Right forelimb (tissue), 1 donor: ENCODE results near the gene SBF2.

Source experiments
- DNase-seq: peaks from one replicate; pipeline ENCODE4 v3.0.0-alpha.2; 2018

SBF2 gene

DNA sequence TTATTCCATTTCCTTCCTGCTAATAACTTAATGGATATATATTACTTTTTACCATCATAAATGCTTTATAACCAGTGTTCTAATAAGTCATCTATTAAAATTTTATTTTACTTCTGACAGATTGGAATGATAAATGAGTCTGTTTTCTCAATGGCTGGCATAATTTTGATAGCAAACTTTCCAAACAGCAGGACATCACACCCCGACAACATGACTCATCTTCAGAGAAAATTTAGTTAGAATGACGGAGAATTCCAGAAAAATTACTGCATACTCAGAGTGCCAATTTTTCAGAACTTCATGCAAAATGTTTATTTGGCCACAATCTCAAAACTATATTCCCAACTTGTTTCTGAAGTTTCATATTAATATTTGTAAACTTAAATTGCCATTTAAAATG, 455.8 kb downstream of the SBF2 start:
- no peak for DNase-seq

DNA sequence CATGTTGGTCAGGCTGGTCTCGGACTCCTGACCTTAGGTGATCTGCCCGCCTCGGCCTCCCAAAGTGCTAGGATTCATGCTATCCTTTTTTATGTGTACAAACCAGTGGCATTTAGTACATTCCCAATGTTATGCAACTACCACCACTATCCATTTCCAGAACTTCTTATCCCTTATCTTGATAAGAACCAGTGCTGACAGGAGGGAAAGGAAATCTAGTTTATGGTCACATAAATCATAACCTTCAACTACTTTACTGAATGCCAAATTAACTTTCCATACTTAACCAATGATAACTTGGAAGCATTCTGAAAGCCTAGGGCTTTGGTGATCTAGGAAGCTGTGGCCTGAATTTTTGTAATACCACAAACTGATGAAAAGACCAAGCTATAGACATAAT, 459.7 kb downstream of the SBF2 start:
- no peak for DNase-seq

DNA sequence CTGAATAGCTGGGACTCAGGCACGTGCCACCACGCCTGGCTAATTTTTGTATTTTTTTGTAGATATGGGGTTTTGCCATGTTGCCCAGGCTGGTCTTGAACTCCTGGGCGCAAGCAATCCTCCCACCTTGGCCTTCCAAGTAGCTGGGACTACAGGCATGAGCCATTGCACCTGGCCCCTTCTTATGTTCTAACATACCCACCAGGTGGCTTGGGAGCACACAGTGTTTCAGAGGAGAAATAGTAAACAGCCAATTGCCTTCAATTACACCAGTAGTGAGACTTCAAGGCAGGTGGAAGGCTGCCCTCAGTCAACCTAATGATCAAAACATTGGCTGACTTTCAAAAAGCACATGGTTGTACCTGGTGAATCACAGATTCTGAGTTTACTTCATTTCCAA, 462.9 kb downstream of the SBF2 start:
- DNase-seq, result no peak

DNA sequence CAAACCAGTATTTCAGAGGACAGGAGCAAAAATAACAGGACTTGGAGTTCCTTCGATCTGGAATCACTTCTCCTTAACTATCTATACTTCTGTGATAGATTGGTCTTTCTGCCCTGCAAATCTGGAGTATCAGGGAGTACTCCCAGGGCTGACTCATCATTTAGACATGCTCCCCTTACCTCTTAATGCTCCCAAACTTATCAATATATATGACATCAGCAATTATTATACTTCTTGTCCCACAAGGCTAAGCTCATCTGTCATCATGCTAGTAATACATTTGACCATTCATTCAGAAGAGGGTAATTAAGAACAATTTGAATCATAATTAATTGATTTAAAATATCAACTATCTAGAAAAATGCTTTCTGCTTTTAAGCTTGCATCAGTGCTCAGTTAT, 466.3 kb downstream of the SBF2 start:
- no peak for DNase-seq

DNA sequence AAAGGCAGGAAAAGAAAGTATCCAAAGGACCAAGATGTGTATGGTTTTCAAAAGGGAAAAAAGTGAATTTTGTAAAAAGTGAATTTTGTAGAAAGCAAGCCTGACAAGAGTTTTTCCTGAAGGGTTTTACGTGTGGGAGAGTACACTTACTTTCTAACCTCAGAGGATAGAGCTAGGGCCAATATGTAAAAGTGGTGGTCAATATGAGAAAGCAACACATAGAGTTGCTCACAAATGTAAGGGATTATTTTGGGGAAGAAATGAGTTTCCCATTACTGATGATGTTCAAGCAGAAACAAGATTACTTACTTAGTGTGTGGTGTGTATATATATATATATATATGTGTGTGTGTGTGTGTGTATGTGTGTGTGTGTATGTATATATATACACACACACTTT, 467.6 kb downstream of the SBF2 start:
- DNase-seq, result no peak

DNA sequence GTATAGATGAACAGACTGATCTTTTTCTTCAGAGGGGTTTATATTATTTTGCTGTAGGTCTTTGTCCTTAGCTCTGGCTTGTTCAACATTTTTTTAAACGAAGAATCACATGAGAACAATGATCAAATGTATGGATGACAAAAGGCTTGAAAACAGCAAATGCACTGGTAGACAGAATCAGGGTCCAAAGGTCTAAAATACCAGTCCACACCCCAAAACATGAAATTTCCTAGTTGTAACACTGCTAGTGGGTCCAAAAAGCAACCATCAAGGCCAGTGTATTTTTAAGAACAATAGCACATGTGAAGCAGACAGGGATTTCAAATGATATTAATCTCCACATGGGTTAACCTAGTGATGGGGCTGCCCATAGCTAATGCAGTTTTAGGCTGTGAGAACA, 468.1 kb downstream of the SBF2 start:
- no peak for DNase-seq

DNA sequence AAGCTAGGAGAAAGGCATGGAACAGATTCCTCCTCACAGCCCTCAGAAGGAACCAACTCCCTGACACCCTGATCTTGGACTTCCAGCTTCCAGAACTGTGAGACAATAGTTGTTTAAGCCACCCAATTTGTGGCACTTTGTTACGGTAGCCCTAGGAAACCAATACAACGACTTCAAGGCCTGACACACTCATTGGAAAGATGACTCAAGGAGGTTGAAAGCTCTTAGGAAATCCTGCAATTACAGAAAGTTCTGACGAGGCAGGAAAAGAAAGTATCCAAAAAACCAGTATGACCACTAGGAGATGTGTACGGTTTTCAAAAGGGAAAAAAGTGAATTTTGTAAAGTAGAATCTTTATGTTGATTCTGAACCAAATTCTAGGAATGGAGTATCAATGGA, 468.7 kb downstream of the SBF2 start:
- DNase-seq, result no peak

DNA sequence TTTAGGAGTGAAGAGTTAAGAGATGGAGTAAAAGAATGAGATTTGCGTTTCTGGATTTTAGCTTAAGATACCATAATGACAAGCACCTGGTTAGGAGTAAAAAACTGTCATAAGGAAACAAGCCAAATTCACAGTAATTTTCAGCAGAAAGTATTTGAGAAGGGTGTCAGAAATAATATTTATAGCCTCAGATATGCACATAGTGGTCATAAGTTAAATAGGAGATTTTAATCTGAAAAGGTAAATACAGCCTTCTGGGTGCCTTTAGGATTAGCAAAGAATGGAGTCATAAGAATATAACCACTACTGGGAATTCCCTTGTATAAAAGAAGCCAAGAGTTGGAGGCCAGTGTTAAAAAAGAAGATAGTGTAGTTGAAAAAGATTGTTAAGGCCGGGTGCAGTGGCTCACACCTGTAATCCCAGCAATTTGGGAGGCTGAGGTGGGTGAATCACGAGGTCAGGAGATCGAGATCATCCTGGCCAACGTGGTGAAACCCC, 470.1 kb downstream of the SBF2 start:
- no peak for DNase-seq

DNA sequence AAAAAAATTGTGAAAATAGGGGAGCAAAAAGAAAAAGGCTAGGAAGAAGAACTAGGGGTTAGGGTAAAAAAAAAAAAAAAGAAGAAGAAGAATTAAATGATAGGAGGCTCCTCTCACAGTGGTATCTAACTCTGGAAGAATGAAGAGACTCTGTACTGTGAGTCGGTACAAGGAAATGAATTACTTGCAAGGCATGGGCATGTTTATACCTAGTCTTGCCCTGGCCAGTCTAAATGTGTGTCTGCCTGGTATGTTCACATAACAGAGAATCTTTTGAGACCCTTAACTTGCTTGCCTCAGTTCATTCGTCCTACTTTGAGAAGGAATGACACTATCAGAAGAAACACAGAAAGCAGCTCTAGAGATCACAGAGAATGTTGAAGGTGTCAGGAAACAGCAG, 470.6 kb downstream of the SBF2 start:
- no peak for DNase-seq

DNA sequence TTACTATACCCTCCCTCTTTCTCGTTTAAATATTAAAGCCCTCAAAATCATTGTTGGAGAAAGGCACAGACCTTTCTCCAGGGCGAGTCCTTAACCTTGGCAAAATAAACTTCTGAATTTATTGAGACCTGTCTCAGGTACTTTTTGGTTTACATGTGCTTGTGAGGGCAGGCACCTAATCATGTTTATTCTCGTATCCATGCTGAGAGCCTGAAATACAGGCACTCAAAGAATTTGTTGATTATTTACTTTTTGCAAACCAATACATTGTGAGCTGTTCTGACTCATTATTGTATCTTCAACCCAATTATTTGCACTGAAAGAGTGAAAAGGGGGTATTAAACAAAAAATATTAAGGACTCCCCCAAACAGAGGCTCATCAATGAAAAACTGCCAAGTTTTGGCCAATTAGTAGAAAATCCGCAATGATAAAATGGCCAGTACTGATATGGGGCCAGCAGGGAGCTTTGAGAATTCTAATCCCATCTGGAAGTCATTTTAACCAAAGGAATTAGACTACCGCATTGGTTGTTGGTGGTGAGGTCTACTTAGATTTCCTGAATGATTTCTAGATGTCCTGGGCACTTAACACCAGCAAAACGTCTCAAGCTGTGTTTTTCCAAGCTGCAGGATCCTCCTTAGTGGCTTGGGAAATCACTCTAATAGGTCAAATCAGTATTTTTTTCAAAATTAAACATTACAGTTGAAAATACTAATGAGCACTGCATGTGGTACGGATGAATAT, 472.8 kb downstream of the SBF2 start:
- no peak for DNase-seq

DNA sequence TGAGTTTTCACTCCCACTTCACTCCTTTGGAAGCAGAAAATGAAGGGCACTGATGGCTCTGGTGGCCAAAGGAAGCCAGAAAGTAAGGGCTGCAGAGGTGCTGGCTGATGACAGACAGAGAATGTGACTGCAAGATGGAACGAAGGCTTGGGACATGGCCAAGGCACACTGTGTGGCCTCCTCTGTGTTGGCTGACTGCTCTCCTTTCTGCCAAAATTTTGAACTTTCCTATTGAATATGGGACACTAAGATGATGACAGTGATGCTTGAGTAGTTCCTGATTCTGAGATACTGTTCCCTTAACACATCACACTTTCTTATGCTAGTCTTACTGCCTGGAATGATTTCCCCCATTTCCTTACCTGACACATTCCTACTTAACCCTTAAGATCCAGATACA, 473.8 kb downstream of the SBF2 start:
- no peak for DNase-seq

DNA sequence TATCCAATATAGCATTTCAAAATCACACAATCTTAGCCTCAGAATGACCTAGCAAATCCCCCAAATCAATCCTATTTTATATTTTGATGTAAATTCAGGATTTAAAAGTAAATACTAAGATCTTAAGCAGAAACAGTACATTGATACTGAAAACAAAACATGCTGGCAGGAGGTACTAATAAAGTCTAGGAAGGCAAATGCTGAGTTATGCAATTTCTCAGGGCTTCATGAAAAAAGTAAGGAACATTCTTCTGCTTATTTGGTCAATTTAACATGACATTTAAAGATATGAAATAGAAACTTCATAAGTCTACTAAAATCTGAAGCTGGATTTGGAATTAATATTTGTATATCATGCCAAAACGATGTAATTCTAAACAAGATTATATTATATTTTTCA, 476.8 kb downstream of the SBF2 start:
- no peak for DNase-seq

DNA sequence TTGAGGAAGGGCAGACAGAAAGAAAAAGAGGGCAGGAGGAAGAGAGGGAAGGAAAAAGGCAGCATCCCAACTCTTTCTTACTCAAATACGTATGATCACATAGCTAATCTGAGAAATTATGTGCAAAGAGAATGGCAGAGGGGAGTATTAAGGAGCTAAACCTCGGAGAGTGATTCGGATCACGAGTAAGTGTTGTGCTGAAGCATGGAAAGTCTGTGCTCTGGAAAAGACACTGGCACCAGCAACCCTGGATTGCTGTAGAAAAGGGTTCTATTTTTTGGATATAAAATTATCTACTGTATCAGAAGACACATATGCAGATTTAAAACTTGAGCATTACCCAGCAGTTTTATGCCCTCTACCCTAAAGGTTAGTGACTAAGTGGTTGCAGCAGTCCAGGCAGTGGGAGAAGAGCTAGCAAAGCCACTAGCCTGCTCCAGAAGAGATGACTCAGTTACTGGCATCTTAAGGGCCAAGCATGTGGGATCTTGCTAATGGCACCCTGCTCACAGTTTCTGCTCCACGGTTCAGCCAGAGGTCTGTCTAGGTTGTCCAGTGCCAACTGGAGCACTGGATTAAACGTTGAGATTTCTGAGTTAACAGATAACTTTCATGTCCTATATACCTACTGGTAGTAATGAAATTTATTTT, 478.4 kb downstream of the SBF2 start:
- no peak for DNase-seq

DNA sequence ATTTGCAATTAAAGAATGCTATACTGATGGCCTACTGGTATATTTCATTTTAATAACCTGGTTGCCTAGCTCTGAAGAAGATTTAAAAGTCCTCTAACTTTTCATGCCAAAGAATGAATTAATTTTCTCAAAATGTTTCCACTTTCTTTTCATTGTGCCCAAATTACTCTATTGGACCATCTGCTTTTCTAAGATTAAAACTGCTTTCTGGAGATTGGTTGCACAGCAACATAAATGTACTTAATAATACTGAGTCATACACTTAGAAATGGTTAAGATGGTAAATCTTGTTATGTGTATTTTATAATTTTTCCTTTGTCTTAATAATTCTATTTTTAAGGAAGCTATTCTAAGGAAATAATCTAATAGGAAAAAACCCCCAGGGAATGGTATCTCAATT, 479.9 kb downstream of the SBF2 start:
- no peak for DNase-seq

DNA sequence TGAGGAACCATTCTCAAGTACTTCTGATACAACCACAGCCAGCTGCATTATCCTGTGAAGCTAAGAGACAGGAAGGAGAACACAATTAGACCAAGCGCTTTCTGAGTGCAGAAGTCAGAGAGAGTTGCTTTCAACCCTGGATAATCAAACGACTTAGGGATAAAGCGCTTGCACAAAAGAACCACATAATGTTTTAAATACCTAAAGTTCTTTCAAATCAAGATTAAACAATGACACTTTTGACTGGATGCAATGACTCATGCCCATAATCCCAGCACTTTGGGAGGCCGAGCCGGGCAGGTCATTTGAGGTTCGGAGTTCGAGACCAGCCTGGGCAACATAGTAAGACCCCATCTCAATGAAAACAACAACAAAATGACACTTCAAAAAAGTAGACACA, 485.1 kb downstream of the SBF2 start:
- DNase-seq, result no peak

DNA sequence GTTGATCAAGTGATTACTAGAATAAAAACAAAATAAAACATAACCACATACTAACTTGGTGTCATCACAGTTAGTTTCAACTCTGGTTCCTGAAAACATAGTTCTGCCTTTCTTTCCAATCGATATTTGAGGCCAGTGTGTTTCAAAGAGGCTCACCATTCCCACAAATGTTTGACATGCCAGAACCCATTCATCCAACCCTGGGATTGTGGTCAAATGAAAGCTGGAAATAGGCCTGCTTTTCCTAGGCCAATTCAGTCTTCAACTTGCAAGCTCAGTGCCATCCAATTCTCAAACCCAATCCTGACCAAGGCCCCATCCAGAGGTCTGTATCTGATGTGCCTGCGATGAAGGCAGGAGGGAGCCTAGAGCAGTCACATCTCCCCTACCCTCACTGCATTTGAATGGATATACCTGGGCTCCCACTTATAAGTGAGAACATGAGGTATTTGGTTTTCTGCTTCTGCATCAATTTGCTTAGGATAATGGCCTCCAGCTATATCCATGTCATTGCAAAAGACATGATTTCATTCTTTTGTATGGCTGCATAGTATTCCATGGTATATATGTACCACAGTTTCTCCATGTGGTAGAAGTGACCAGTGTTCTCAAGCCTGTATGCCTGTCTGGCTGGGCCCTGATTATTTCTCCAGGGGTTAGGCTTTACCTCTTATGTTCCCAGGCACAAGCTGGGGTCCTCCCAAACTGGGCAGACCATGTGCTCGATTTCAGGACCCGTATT, 486.9 kb downstream of the SBF2 start:
- no peak for DNase-seq

DNA sequence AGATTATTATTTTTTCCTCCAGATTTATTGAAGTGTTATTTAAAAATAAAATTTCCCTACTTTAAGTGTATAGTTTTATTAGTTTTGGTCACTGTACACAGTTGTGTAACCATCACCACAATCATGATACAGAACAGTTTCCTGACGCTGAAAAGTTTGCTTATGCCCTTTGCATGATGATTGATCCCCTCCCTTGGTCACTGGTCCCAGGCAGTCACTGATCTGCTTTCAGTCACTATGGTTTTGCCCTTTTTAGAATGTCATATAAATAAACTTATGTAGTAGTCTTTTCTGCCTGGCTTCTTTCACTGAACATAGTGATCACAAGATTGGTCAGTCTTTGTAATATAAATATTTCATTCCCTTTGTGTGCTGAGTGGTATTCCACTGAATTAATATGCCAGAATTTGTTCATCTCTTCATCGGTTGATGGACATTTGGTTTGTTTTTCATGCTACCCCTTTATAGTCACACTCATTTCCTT, 489.6 kb downstream of the SBF2 start:
- no peak for DNase-seq

DNA sequence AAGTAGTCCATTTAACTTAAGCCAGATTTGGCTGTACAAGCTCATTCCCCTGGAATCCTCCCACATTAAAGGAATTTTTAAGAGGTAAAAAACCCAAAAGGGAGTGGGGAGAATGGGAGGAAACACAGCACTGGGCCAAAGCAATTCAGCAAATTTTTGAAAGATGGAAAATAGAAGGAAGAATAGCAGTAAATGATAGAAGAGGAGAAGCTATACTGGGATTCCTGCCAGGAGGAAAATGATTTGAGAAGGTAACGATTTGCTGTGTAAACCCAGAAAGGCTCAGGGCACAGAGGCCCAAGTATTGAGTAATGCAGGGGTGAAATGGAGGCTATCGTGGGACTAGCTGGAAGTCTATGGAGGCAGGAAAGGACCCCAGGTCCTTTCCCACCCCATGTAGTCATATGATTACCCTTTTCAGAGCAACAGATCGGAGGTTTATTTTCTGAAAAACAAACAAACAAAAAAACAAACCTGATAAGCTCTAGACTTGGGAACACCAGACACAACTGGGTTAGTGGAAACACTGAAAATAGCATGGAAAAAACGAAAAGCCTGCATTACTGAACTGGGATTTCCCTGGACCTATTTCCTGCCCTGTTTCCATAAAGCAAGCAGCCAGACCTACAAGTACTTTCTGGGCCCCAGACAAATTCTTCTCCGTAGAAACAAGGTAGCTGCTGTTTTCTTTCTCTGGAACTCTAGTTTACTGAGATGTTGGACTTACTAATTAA, 490.2 kb downstream of the SBF2 start:
- DNase-seq, result no peak

DNA sequence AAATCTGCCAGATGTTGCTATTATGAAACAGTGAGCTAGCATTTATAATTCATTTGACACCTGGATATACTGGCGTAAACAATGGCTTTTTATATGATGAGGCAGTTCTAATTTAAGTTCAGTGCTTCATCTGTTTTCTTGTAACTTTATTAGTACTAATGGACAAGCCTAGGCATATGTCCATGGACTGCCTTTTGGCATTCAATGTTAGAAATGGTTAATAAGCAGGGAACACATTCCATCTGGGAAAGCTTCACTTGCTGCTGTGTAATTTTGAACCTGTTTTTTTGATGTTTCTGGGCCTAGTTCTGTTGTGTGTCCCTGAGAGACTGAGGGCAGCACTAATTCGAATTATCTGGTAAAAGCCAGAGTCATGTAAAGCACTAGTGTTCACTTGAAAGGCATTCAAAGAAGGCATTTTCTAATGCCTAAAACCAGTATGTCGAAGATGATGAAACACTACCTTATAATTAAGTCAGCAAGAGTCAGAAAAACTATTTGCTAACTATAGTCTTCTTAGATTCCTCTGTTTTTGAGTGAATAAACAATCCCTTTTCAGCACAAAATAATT, 491.6 kb downstream of the SBF2 start:
- DNase-seq, result no peak

DNA sequence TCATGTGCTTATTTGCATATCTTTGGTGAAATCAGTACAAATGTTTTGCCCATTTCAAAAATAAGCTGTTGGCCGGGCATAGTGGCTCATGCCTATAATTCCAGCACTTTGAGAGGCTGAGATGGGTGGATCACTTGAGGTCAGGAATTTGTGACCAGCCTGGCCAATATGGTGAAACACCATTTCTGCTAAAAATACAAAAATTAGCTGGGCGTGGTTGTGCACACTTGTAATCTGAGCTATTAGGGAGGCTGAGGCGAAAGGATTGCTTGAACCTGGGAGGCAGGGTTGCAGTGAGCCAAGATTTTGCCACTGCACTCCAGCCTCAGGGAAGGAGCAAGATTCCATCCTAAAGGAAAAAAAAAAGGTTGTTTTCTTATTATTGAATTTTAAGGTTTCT, 494.1 kb downstream of the SBF2 start:
- DNase-seq, result no peak

DNA sequence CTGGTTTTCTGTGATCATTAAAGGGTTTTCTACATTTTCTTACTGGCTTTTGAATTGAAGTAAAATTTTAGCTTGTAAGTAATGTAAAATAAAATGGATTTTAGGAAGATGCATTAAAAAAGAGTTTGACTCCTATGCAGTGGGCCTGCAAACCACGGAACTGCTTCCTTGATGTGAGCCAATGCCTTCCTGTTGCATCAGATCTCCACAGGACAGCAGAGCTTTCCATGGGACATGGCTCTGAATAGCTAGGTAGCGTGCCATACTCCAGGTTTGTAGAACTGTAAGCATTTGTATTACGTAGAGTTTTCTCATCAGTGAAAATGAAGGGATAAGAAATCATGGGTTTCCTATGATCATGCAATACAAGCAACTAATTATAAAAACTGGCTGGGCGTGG, 496.7 kb downstream of the SBF2 start:
- no peak for DNase-seq

DNA sequence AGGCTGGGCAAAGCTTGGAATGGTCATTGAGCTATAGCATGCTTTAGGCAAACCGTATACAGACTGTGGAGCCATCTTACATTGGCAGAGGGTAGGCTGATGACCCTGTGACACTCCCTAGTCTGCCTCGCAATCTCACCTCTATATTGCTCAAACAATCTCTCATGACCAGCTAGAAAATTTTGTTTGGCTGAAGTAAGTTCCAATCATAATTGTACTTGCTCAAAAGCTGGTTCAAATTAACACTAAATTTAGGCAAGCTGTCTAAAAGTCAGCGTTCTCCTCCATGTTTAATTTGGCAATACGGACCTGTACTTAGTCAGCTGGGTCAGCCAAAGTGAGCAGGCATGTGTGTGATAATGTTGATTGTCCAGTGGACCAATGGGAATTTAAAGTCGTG, 497.2 kb downstream of the SBF2 start:
- no peak for DNase-seq

DNA sequence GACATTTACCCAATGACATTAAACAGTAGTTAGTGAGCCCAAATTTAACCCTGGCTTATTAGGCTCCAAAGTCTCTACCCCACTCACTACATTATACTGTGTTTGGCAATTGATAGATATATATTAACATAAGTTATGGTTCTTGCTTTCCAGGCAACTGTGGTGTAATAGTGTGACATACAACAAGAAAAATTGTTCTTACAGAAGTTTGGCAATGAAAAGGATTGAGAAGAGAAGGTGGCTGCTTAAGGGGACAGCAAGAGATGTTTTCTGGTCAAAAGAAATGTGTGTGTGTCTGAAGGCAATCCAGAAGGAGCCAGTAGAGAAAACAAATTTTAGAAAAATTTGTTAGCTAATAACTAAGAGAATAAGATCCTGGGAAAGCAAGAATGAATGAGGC, 497.8 kb downstream of the SBF2 start:
- no peak for DNase-seq
